HG02884 (cell line): ENCODE measurements around the gene HS2ST1.
"Not testable (repeated sequence)": the region's sequence is repeated elsewhere in the genome, so short reads cannot be mapped to it uniquely, and the experiment has no call there.

Experiments used
- ATAC-seq: cut with Tn5 transposase; IDR thresholded peaks from one replicate; pipeline ENCODE4 v1.9.1; 2021; ENCODE audit warnings: mild to moderate bottlenecking, moderate library complexity; ENCODE audit not compliant: unreplicated experiment

The HS2ST1 gene

DNA sequence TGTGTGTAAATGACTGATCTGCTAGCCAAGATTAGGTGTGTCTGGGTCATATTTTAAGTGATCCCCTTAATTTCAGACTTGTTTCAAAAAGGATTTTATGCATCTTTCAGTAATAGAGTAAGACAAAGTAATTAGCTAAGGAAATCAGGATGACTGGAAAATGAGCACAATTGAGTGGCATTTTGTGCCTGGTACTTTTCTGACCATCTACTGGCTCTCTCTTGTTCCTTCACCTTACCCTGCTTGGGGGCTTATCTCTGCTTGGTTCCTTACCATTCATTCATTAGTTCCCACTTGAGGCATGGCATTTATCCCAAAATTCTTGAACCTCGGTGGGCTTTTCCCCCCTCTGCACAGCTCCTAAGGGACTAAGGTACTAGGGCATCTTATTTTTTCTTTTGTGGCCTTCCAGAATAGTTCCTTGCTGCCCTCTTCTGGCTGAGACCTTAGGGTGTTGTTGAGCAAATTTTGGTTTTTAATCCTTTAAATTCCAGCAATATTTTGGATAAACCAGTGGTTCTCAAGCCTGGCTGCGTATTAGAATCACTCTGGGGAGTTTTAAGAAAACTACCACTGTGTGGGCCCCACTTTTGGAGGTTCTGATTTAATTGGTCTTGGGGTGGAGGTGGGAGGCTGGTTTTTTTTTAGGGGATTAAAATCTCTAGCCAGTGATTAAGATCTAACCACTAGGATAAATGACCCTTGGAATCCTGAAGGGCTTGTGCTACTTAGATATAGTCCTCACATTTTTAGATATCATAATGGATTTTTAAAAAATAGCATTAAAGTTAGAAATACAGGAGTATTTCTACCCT lies 50.8 kb downstream of the HS2ST1 start:
- ATAC-seq: peak; percentile 14

GRCh38 chr1:86965827-86966182 lies 51.4 kb downstream of the HS2ST1 start:
- peak; percentile 71 for ATAC-seq

- no peak for ATAC-seq
These were observed 56.5 kb downstream of the HS2ST1 start for GRCh38 chr1:86970938-86971337.

GRCh38 chr1:86971778-86972177 lies 57.3 kb downstream of the HS2ST1 start:
- no peak for ATAC-seq

GRCh38 chr1:86972262-86972661 lies 57.8 kb downstream of the HS2ST1 start:
- no peak for ATAC-seq

GRCh38 chr1:86975993-86976550 lies 61.6 kb downstream of the HS2ST1 start:
- ATAC-seq: no peak

DNA sequence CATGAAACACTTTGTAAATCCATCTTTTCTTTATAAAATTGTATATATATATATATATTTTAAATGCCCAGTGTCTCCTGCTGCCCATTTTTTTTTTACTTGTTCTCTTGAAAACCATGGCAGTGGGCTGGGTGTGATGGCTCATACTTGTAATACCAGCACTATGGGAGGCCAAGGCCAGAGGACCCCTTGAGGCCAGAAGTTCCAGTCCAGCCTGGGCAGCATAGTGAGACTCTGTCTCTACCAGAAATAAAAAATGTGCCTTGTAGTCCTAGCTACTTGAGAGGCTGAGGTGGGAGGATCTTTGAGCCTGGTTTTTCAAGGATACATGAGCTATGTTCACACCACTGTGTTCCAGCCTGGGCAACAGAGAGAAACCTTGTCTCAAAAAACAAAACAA lies 62.2 kb downstream of the HS2ST1 start:
- ATAC-seq: no peak

- ATAC-seq: no peak
These were observed 67.2 kb downstream of the HS2ST1 start for GRCh38 chr1:86981482-86982213.

DNA sequence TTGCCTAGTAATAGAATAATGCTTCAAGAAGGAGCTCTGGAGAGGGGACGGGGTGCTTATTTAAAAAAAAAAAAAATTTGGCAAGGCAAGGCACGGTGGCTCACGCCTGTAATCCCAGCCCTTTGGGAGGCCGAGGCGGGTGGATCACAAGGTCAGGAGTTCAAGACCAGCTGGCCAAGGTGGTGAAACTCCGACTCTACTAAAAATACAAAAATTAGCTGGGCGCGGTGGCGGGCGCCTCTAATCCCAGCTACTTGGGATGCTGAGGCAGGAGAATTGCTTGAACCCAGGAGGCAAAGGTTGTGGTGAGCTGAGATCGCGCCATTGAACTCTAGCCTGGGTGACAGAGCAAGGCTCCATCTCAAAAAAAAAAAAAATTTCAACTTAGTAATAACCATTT lies 69.2 kb downstream of the HS2ST1 start:
- ATAC-seq: not testable (repeated sequence)

DNA sequence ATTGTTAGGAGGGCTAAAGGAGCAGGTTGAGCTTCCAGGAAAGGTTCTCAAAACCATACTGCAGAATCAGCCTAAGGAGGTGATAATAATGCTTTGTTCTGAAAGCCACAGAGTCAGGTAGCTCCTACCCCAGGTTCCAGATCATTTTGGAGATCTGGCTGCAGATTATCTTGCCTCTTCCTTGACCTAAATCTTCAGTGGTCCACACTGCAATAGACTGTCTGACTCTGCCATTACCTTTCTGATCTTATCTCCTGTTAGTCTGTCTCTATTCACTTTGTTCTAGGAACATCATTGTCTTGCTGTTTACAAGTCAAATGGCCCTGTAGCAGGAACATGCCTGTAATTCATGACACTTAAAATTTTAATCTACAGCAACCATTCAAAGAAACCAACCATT lies 73.0 kb downstream of the HS2ST1 start:
- ATAC-seq: no peak

GRCh38 chr1:86988835-86989234 lies 74.4 kb downstream of the HS2ST1 start:
- ATAC-seq: no peak

- not testable (repeated sequence) for ATAC-seq
These were observed 75.3 kb downstream of the HS2ST1 start for GRCh38 chr1:86989690-86990089.

GRCh38 chr1:86990826-86991225 lies 76.4 kb downstream of the HS2ST1 start:
- ATAC-seq: no peak

GRCh38 chr1:86991549-86992186 lies 77.2 kb downstream of the HS2ST1 start:
- ATAC-seq: no peak

- ATAC-seq: no peak
These were observed 78.4 kb downstream of the HS2ST1 start for GRCh38 chr1:86992861-86993260.

GRCh38 chr1:86993269-86993985 lies 79.0 kb downstream of the HS2ST1 start:
- ATAC-seq: peak; percentile 71

GRCh38 chr1:86994061-86994460 lies 79.6 kb downstream of the HS2ST1 start:
- ATAC-seq: no peak

GRCh38 chr1:86997538-86997937 lies 83.1 kb downstream of the HS2ST1 start:
- no peak for ATAC-seq

DNA sequence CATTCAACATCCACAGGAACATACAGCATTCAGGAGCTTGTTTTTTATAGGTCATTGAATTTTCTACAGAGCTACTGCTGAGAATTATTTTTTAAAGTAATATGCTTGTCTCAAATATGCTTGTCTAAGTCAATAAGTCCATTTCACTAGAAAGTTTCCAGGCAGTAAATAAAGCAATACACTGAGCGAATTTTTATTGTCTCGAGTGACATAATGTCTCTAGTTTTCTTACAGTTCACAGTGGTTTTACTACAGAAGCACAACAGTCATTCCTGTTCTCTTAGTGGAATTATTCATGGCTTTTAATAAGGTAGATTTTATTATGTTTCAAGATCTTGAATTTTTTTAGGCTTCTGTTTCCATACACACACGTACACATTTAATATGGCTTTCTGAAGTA lies 83.8 kb downstream of the HS2ST1 start:
- no peak for ATAC-seq

GRCh38 chr1:86998727-86999126 lies 84.3 kb downstream of the HS2ST1 start:
- ATAC-seq: no peak

GRCh38 chr1:87000460-87000859 lies 86.0 kb downstream of the HS2ST1 start:
- ATAC-seq: no peak
